IMR-90 (cell line): Measurements from ENCODE around the gene ZFAND2B. TPM values are rescaled to one million over a fixed set of nuclear protein-coding genes. Genes with fewer than 3 reads are reported as not detected.

ENCODE experiments used
- ATAC-seq: fragments of 200-7000 bp; cut with Tn5 transposase; 2 replicates; pipeline ENCODE4 v1.9.1; 2020; ENCODE audit warnings: low read depth, mild to moderate bottlenecking, moderate library complexity
- BruUV-seq: library from RNA; stranded (reverse); fragments of 400-500 nt; replicated peaks from 2 replicates; lab custom pipeline; 2021; lab: Mats Ljungman, UMichigan
- CTCF ChIA-PET: fragments of 300-600 bp; formaldehyde crosslinking; extraction: SDS; loops from one replicate; lab custom pipeline; 2021; ENCODE audit warnings: antibody characterized with exemption; lab: Yijun Ruan, JAX
- POLR2A ChIA-PET: fragments of 300-600 bp; sonication (Branson Sonifier 250); formaldehyde crosslinking; loops from one replicate; lab custom pipeline; 2022; ENCODE audit warnings: antibody characterized with exemption; ENCODE audit not compliant: unreplicated experiment; lab: Charles Lee
- DNase-seq: peaks from one replicate; pipeline ENCODE4 v3.0.0; 2013
- H2AFZ ChIP-seq: replicated peaks from 2 replicates; pipeline ENCODE3; 2013; ENCODE audit warnings: low read length, mild to moderate bottlenecking; ENCODE audit not compliant: poor library complexity
- H2AK5ac ChIP-seq: 2 replicates; pipeline ENCODE4 v1.6.1; 2013; ENCODE audit warnings: low read depth, low read length, inconsistent platforms
- H2AK9ac ChIP-seq: replicated peaks from 2 replicates; pipeline ENCODE3; 2013; ENCODE audit warnings: mild to moderate bottlenecking, low read depth, low read length, moderate library complexity; ENCODE audit not compliant: poor library complexity
- H2BK120ac ChIP-seq: 2 replicates; pipeline ENCODE4 v1.6.1; 2013; ENCODE audit warnings: low read depth, low read length, inconsistent platforms
- H2BK15ac ChIP-seq: 3 replicates; pipeline ENCODE4 v1.6.1; 2013; ENCODE audit warnings: low read depth, low read length, inconsistent platforms
- H2BK20ac ChIP-seq: 2 replicates; pipeline ENCODE4 v1.6.1; 2013; ENCODE audit warnings: low read depth, mild to moderate bottlenecking, inconsistent platforms, low read length, moderate library complexity
- H2BK5ac ChIP-seq: 2 replicates; pipeline ENCODE4 v1.6.1; 2013; ENCODE audit warnings: mild to moderate bottlenecking, low read depth, low read length, inconsistent platforms; ENCODE audit not compliant: poor library complexity, severe bottlenecking
- H3K14ac ChIP-seq: replicated peaks from 2 replicates; pipeline ENCODE4 v1.6.1; 2013; ENCODE audit warnings: low read depth, low read length, inconsistent platforms
- H3K18ac ChIP-seq: 2 replicates; pipeline ENCODE4 v1.6.1; 2013; ENCODE audit warnings: low read depth, low read length, control low read depth
- H3K23ac ChIP-seq: 2 replicates; pipeline ENCODE4 v1.6.1; 2013; ENCODE audit warnings: low read depth, low read length, inconsistent platforms
- H3K27ac ChIP-seq: 2 replicates; pipeline ENCODE4 v1.5.1; 2013; ENCODE audit warnings: mild to moderate bottlenecking, control low read depth, low read length; ENCODE audit not compliant: insufficient read depth
- H3K27me3 ChIP-seq: 2 replicates; pipeline ENCODE4 v1.6.1; 2013; ENCODE audit warnings: low read length; ENCODE audit not compliant: control insufficient read depth, insufficient read depth
- H3K36me3 ChIP-seq: 2 replicates; pipeline ENCODE4 v1.6.1; 2013; ENCODE audit warnings: low read length, mixed read lengths; ENCODE audit not compliant: control insufficient read depth, insufficient read depth
- H3K4ac ChIP-seq: 2 replicates; pipeline ENCODE4 v1.6.1; 2013; ENCODE audit warnings: low read depth, low read length, inconsistent platforms
- H3K4me1 ChIP-seq: 2 replicates; pipeline ENCODE4 v1.6.1; 2013; ENCODE audit warnings: low read length, mixed read lengths; ENCODE audit not compliant: control insufficient read depth, insufficient read depth
- H3K4me2 ChIP-seq: 2 replicates; pipeline ENCODE4 v1.6.1; 2013; ENCODE audit warnings: low read depth, mild to moderate bottlenecking, control low read depth, low read length, moderate library complexity
- H3K4me3 ChIP-seq: 2 replicates; pipeline ENCODE4 v1.5.1; 2013; ENCODE audit warnings: low read depth, mild to moderate bottlenecking, control low read depth, low read length, moderate library complexity; ENCODE audit not compliant: insufficient read depth
- H3K56ac ChIP-seq: 2 replicates; pipeline ENCODE4 v1.6.1; 2013; ENCODE audit warnings: low read length, inconsistent platforms; ENCODE audit not compliant: insufficient read depth; ENCODE audit errors: extremely low read depth
- H3K79me1 ChIP-seq, 2 experiments: 2 replicates each; pipeline ENCODE4 v1.6.1; 2013; ENCODE audit warnings: low read length in 2 of 2, inconsistent platforms in 1 of 2, low read depth in 1 of 2
- H3K9ac ChIP-seq: 2 replicates; pipeline ENCODE4 v1.6.1; 2013; ENCODE audit warnings: low read depth, low read length, control low read depth
- H3K9me1 ChIP-seq: 2 replicates; pipeline ENCODE4 v1.6.1; 2013; ENCODE audit warnings: low read length, inconsistent platforms; ENCODE audit not compliant: insufficient read depth
- H3K9me3 ChIP-seq: 2 replicates; pipeline ENCODE4 v1.6.1; 2013; ENCODE audit warnings: low read length; ENCODE audit not compliant: control insufficient read depth, insufficient read depth
- H4K20me1 ChIP-seq: 2 replicates; pipeline ENCODE4 v1.6.1; 2013; ENCODE audit warnings: low read length, inconsistent platforms; ENCODE audit not compliant: insufficient read depth
- H4K5ac ChIP-seq: 2 replicates; pipeline ENCODE4 v1.6.1; 2013; ENCODE audit warnings: mild to moderate bottlenecking, low read depth, low read length, control low read depth
- H4K8ac ChIP-seq, 2 experiments: 2 replicates each; pipeline ENCODE4 v1.6.1; 2013; ENCODE audit warnings: low read depth in 2 of 2, low read length in 2 of 2, control low read depth in 1 of 2, inconsistent platforms in 1 of 2
- H4K91ac ChIP-seq: 2 replicates; pipeline ENCODE4 v1.6.1; 2013; ENCODE audit warnings: low read depth, low read length, inconsistent platforms; ENCODE audit not compliant: insufficient read depth
- BHLHE40 ChIP-seq: fragments of 150-350 bp; IDR thresholded peaks from 2 replicates; pipeline ENCODE4 v1.6.1; 2016; ENCODE audit warnings: mild to moderate bottlenecking, low read depth, low read length
- CHD1 ChIP-seq: IDR thresholded peaks from 2 replicates; pipeline ENCODE4 v1.6.1; 2012; ENCODE audit warnings: low read depth, low read length, improper control_type of control experiment
- CTCF ChIP-seq: conservative IDR thresholded peaks from 2 replicates; pipeline ENCODE4 v1.5.1; 2012; ENCODE audit warnings: mild to moderate bottlenecking, low read depth, low read length, improper control_type of control experiment
- ELK1 ChIP-seq: fragments of 150-350 bp; IDR thresholded peaks from 2 replicates; pipeline ENCODE4 v1.6.1; 2016; ENCODE audit warnings: low read depth, mild to moderate bottlenecking, low read length, moderate library complexity, borderline replicate concordance
- FOS ChIP-seq: fragments of 150-350 bp; IDR thresholded peaks from 2 replicates; pipeline ENCODE4 v1.6.1; 2016; ENCODE audit warnings: low read depth, low read length
- MAFK ChIP-seq: IDR thresholded peaks from 2 replicates; pipeline ENCODE4 v1.6.1; 2012; ENCODE audit warnings: low read depth, low read length, improper control_type of control experiment
- MAZ ChIP-seq: IDR thresholded peaks from 2 replicates; pipeline ENCODE4 v1.6.1; 2012; ENCODE audit warnings: low read depth, mild to moderate bottlenecking, low read length, improper control_type of control experiment, moderate library complexity, borderline replicate concordance
- MXI1 ChIP-seq: IDR thresholded peaks from 2 replicates; pipeline ENCODE4 v1.6.1; 2012; ENCODE audit warnings: low read depth, mild to moderate bottlenecking, low read length, moderate library complexity, borderline replicate concordance
- NFE2L2 ChIP-seq: fragments of 150-350 bp; IDR thresholded peaks from 2 replicates; pipeline ENCODE4 v1.6.1; 2016; ENCODE audit warnings: low read depth, mild to moderate bottlenecking, low read length
- POLR2A ChIP-seq: IDR thresholded peaks from 2 replicates; pipeline ENCODE4 v1.6.1; 2012; ENCODE audit warnings: mild to moderate bottlenecking, low read depth, low read length
- RAD21 ChIP-seq: IDR thresholded peaks from 2 replicates; pipeline ENCODE4 v1.6.1; 2012; ENCODE audit warnings: low read length, improper control_type of control experiment
- RCOR1 ChIP-seq: IDR thresholded peaks from 2 replicates; pipeline ENCODE4 v1.6.1; 2012; ENCODE audit warnings: mild to moderate bottlenecking, low read length, improper control_type of control experiment; ENCODE audit not compliant: insufficient replicate concordance
- RFX5 ChIP-seq: IDR thresholded peaks from 2 replicates; pipeline ENCODE4 v1.8.0; 2012; ENCODE audit warnings: low read depth, mild to moderate bottlenecking, low read length, moderate library complexity
- SMC3 ChIP-seq: fragments of 150-350 bp; IDR thresholded peaks from 2 replicates; pipeline ENCODE4 v1.6.1; 2016; ENCODE audit warnings: low read depth, mild to moderate bottlenecking, antibody characterized with exemption, low read length, moderate library complexity
- WGBS, 2 experiments: methylation state at CpG; one replicate each; pipeline versions ENCODE4 v1.1.5 to v1.1.7; 2013; ENCODE audit warnings: missing lambda C conversion rate in 2 of 2; ENCODE audit not compliant: insufficient read length in 1 of 2; ENCODE audit errors: extremely low coverage in 2 of 2; 5-methylcytosine and 5-hydroxymethylcytosine counted together
- dilution Hi-C: fragments of 300-500 bp; cut with HindIII; formaldehyde crosslinking; loops from one replicate; pipeline ENCODE4 v1.14.3; 2018; ENCODE audit warnings: low sequenced_read_pairs; ENCODE audit not compliant: unreplicated experiment
- in situ Hi-C: fragments of 300-500 bp; cut with MboI; formaldehyde crosslinking; loops from 3 replicates; pipeline ENCODE4 v1.14.3; 2019; ENCODE audit warnings: low sequenced_read_pairs, inconsistent platforms, mixed read lengths
- intact Hi-C: fragments of 100-400 bp; cut with micrococcal nuclease; formaldehyde crosslinking; loops from 2 replicates; pipeline ENCODE4 v1.10.0; 2022
- polyA plus RNA-seq, 3 experiments: library from polyadenylated mRNA; depleted of rRNA; stranded (reverse); fragments of >200 nt; gene quantifications; 2 replicates each; pipeline ENCODE4 v1.2.3, GENCODE V29; 2012; ENCODE audit warnings: low replicate concordance in 1 of 3
- total RNA-seq: library from RNA; depleted of rRNA; stranded (reverse); fragments of >200 nt; gene quantifications from 2 replicates; pipeline ENCODE4 v1.2.3, GENCODE V29; 2012
- TF ChIP-seq, protein P1 (sequence below): fragments of 150-350 bp; IDR thresholded peaks from 2 replicates; pipeline ENCODE4 v1.6.1; 2017; ENCODE audit warnings: mild to moderate bottlenecking, antibody characterized with exemption, low read length, low read depth

ZFAND2B gene
- total and polyA plus RNA-seq, 2 of the 4 experiments (the other 2 are of a cell fraction) = 25.5 to 38.3 TPM

DNA sequence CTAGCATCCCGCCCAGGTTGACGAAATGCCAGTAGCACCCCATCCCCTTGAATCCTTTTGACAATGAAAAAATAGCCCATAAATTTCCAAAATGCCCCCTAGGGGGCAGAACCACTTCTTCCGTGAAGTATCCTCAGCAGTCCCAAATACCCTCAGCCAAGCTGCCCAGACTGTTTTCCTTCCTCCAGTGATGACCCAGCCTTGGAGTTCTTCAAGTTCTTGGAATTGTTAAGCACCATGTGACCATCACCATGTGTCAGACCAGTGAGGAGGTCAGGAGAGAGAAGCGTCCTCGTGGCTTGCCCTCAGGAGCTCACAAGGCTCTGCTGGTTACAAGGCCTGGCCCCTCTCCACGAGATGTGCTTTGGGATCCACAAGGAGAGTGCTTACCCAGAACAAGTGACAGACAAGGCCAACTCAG, 35.3 kb upstream of the ZFAND2B start:
- no peak overlapping the region for H3K4me2 ChIP-seq
- CTCF ChIA-PET = interaction anchor here (1.2 kb wide), 1 partner anchor 108 kb away, joined by 3 read pairs; the partner anchor contains the start of gene DNAJB2
- intact Hi-C loops = loop anchor here (2.0 kb wide), 1 partner anchor 124 kb away; no protein-coding TSS in a partner anchor
- TF ChIP-seq POLR2A (no peak), FOS (no peak), MXI1 (peak; percentile 87), RCOR1 (no peak), CHD1 (no peak), RAD21 (peak; percentile 56), CTCF (peak; percentile 72), NFE2L2 (no peak), BHLHE40 (no peak), ELK1 (no peak), SMC3 (peak; percentile 52), RFX5 (no peak), MAFK (no peak), MAZ (peak; percentile 25; the same call in 1 of the 2 replicates)
- TF ChIP-seq, protein P1, sequence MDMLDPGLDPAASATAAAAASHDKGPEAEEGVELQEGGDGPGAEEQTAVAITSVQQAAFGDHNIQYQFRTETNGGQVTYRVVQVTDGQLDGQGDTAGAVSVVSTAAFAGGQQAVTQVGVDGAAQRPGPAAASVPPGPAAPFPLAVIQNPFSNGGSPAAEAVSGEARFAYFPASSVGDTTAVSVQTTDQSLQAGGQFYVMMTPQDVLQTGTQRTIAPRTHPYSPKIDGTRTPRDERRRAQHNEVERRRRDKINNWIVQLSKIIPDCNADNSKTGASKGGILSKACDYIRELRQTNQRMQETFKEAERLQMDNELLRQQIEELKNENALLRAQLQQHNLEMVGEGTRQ = peak; percentile 94

More for the DNA sequence above, 35.3 kb upstream of the ZFAND2B start:
- H3K4ac ChIP-seq = peak overlapping the region; percentile 74
- peaks cover 5% of the 10 kb centered on the region; the same call in 1 of the 2 replicates for H3K4me1 ChIP-seq
- H3K9me1 ChIP-seq = 0 out of 2 replicates have a peak, but pooled peaks cover 4% of the 10 kb centered on the region
- peak overlapping the region; percentile 79 for H2AK9ac ChIP-seq
- peak overlapping the region; percentile 70 for H2AFZ ChIP-seq
- POLR2A ChIA-PET = interaction anchor here (0.6 kb wide), 1 partner anchor 35 kb away, joined by 4 read pairs; the partner anchor contains the start of gene ZFAND2B
- no peaks in the 10 kb centered on the region for H3K27me3 ChIP-seq
- H2AK5ac ChIP-seq = peak overlapping the region; percentile 92
- no peak overlapping the region for H2BK20ac ChIP-seq
- peaks cover 20% of the 10 kb centered on the region for H3K36me3 ChIP-seq
- H3K9me3 ChIP-seq = no peaks in the 10 kb centered on the region
- H4K5ac ChIP-seq = no peak overlapping the region
- WGBS, 2 experiments = 40% methylated on average over 2 of the region's 6 CpGs; no CpG with 5 or more reads in 1 of the 2 experiments
- H4K8ac ChIP-seq = peak overlapping the region; percentile 34 to 55; a peak in 3 of 4 replicates
- H3K14ac ChIP-seq = 0 out of 2 replicates have a peak overlapping the region, but pooled peaks have one; percentile 40
- BruUV-seq = no TSS peak
- H3K23ac ChIP-seq = no peak overlapping the region
- in situ Hi-C loops = loop anchor here (5.0 kb wide), 2 partner anchors 36 to 126 kb away; partner anchors contain the start of gene ZFAND2B
- peak overlapping the region; percentile 47 for H4K91ac ChIP-seq
- no peak overlapping the region for H3K4me3 ChIP-seq
- ATAC-seq (peak; percentile 87), DNase-seq (peak; percentile 86)
- H3K9ac ChIP-seq = no peak overlapping the region
- H2BK15ac ChIP-seq = no peak overlapping the region
- no peak overlapping the region for H3K56ac ChIP-seq
- no peak overlapping the region for H3K18ac ChIP-seq
- dilution Hi-C loops = no loop called here
- H2BK120ac ChIP-seq = peak overlapping the region; percentile 0; the same call in 1 of the 2 replicates
- H3K79me1 ChIP-seq = peaks cover 3 to 20% of the 10 kb centered on the region in 2 experiments; a peak in 2 of 4 replicates
- peak overlapping the region; percentile 78 for H3K27ac ChIP-seq
- peak overlapping the region; percentile 35 for H2BK5ac ChIP-seq
- peaks cover 7% of the 10 kb centered on the region; the same call in 1 of the 2 replicates for H4K20me1 ChIP-seq
